Measurements from ENCODE around the gene TMEM108.

DNA sequence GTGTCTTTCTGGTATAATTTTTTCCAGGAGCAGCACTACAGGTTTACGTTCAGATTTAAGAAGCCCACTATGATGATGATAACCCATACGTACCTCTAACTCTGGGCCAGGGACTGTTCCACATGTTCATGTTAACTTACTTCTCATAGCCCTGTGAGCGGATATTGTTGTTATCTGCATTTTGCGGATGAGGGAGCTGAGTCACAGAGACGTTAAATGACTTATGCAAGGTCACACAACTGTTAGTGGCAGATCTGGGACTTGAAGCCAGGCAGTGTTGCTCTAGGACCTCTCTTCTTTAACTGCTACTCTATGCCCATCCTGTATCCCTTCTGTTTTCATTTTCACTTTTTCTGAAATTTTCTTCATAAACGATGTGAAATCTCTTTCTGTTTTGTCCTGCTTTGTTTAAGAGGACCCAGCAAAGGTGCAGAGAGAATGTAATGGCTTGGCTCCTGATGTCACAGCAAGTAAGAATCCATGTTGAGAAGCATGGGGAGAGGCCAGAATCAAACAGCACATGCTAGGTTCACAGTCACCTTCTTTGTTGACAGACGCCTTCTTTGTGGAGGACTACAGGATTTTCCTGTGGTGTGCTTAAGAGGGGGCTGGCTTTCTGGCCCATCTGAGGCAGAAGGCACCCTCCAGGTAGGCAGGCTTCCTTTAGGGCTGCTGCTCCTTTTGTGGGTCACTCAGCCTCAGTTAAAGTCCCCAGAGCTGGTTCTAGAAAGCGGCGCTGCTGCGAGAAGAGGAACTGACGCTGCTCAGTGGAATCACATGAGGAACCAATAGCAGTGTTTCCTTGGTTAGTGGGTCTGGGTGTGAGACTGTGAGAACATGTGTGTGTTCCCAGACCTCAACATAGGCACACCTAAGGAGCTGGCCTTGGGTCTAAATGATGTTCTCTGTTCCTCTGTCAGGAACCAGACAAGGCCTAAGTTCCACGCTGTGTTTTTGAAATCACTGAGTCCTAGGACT, 121.6 kb downstream of the TMEM108 start:
- TF ChIP-seq, protein P1, sequence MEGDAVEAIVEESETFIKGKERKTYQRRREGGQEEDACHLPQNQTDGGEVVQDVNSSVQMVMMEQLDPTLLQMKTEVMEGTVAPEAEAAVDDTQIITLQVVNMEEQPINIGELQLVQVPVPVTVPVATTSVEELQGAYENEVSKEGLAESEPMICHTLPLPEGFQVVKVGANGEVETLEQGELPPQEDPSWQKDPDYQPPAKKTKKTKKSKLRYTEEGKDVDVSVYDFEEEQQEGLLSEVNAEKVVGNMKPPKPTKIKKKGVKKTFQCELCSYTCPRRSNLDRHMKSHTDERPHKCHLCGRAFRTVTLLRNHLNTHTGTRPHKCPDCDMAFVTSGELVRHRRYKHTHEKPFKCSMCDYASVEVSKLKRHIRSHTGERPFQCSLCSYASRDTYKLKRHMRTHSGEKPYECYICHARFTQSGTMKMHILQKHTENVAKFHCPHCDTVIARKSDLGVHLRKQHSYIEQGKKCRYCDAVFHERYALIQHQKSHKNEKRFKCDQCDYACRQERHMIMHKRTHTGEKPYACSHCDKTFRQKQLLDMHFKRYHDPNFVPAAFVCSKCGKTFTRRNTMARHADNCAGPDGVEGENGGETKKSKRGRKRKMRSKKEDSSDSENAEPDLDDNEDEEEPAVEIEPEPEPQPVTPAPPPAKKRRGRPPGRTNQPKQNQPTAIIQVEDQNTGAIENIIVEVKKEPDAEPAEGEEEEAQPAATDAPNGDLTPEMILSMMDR (IDR thresholded peaks at IDR 0.05): no peak
- no peak for TF ChIP-seq POLR2A (IDR thresholded peaks at IDR 0.05)

Data from lower leg skin (tissue), 3 donors.